A673 (cell line): ENCODE data around the gene F7. TPM values are rescaled to one million over a fixed set of nuclear protein-coding genes. Genes with fewer than 3 reads are reported as not detected.
"Not testable (repeated sequence)": the region's sequence is repeated elsewhere in the genome, so short reads cannot be mapped to it uniquely, and the experiment has no call there.

Experiments used
- Bru-seq: library from RNA; stranded (reverse); fragments of 400-500 nt; gene quantifications from one replicate; lab custom pipeline; 2021; lab: Mats Ljungman, UMichigan
- BruChase-seq, 2 experiments: library from RNA; stranded (reverse); fragments of 400-500 nt; gene quantifications; one replicate each; lab custom pipeline; 2021; lab: Mats Ljungman, UMichigan
- BruUV-seq: library from RNA; stranded (reverse); fragments of 400-500 nt; replicated peaks from 2 replicates; lab custom pipeline; 2021; lab: Mats Ljungman, UMichigan
- CTCF ChIA-PET: fragments of 300-600 bp; sonication (Branson Sonifier 250); formaldehyde crosslinking; loops from one replicate; lab custom pipeline; 2022; ENCODE audit warnings: antibody characterized with exemption; lab: Charles Lee
- POLR2A ChIA-PET: fragments of 300-600 bp; sonication (Branson Sonifier 250); formaldehyde crosslinking; loops from one replicate; lab custom pipeline; 2022; ENCODE audit warnings: antibody characterized with exemption; ENCODE audit not compliant: low non-redundant PET; lab: Charles Lee
- DNase-seq: peaks from one replicate; pipeline ENCODE4 v3.0.0-alpha.2; 2015; ENCODE audit warnings: low spot score
- H3K27ac ChIP-seq: fragments of 200-600 bp; sonication (generic); 2 replicates; pipeline ENCODE4 v1.5.1; 2016; ENCODE audit warnings: mixed run types, low read depth, mild to moderate bottlenecking, mixed read lengths, antibody characterized with exemption, low read length; ENCODE audit not compliant: poor library complexity, severe bottlenecking
- H3K27me3 ChIP-seq: fragments of 200-600 bp; sonication (generic); replicated peaks from 2 replicates; pipeline ENCODE4 v1.6.1; 2017; ENCODE audit warnings: mixed run types, low read depth, mild to moderate bottlenecking, mixed read lengths, antibody characterized with exemption, low read length; ENCODE audit not compliant: insufficient read depth, poor library complexity
- H3K36me3 ChIP-seq: fragments of 200-600 bp; sonication (generic); 2 replicates; pipeline ENCODE4 v1.6.1; 2016; ENCODE audit warnings: mixed run types, mild to moderate bottlenecking, mixed read lengths, antibody characterized with exemption, low read length; ENCODE audit not compliant: insufficient read depth, poor library complexity, severe bottlenecking
- H3K4me1 ChIP-seq: fragments of 200-600 bp; sonication (generic); 2 replicates; pipeline ENCODE4 v1.6.1; 2017; ENCODE audit warnings: mixed run types, mild to moderate bottlenecking, mixed read lengths, antibody characterized with exemption, low read length; ENCODE audit not compliant: insufficient read depth, poor library complexity, severe bottlenecking
- H3K4me3 ChIP-seq: fragments of 200-600 bp; sonication (generic); 2 replicates; pipeline ENCODE4 v1.5.1; 2016; ENCODE audit warnings: low read depth, mixed run types, mild to moderate bottlenecking, mixed read lengths, low read length; ENCODE audit not compliant: poor library complexity, severe bottlenecking
- H3K9me3 ChIP-seq: fragments of 200-600 bp; sonication (generic); 2 replicates; pipeline ENCODE4 v1.6.1; 2016; ENCODE audit warnings: mixed run types, low read depth, mild to moderate bottlenecking, mixed read lengths, antibody characterized with exemption, low read length; ENCODE audit not compliant: poor library complexity, severe bottlenecking
- CTCF ChIP-seq: fragments of 300-800, 200-600 bp; sonication (generic); conservative IDR thresholded peaks from 2 replicates; pipeline ENCODE4 v1.5.1; 2017; ENCODE audit warnings: low read depth, mild to moderate bottlenecking, antibody characterized with exemption, low read length, moderate library complexity, mixed read lengths
- EZH2 ChIP-seq: fragments of 200-600 bp; sonication (generic); IDR thresholded peaks from 2 replicates; pipeline ENCODE4 v1.6.1; 2017; ENCODE audit warnings: borderline replicate concordance, low read depth, mild to moderate bottlenecking, mixed read lengths, antibody characterized with exemption, low read length; ENCODE audit not compliant: poor library complexity, severe bottlenecking
- intact Hi-C: fragments of 100-400 bp; cut with micrococcal nuclease; formaldehyde crosslinking; loops from one replicate; pipeline ENCODE4 v1.10.0; 2022; ENCODE audit not compliant: unreplicated experiment
- long read RNA-seq: library from polyadenylated mRNA; stranded (forward); transcript quantifications from one replicate; pipeline ENCODE4 v2.0.0, GENCODE V29; 2022
- total RNA-seq: library from RNA; stranded (reverse); gene quantifications from 2 replicates; pipeline ENCODE4 v1.2.3, GENCODE V29; 2021

F7 gene
- total RNA-seq: not detected in 2 replicates
- Bru-seq, nascent RNA: not detected
- BruChase-seq, experiment 1, labeled RNA remaining after a 2-hour chase: percentile 9 among the genes with signal in this experiment
- BruChase-seq, experiment 2, labeled RNA remaining after a 6-hour chase: not detected
- long read RNA-seq: 0 reads

- H3K9me3 ChIP-seq: no peaks in the 10 kb centered on the region
- H3K4me1 ChIP-seq: no peaks in the 10 kb centered on the region
- H3K27ac ChIP-seq: no peak within 1 kb of the TSS
- intact Hi-C loops: no loop called here
- no peak within 1 kb of the TSS for H3K4me3 ChIP-seq
- CTCF ChIA-PET: no interaction called here
- no peaks in the 10 kb centered on the region for H3K36me3 ChIP-seq
- DNase-seq: no peak
- TF ChIP-seq EZH2: no peak
- no peak for TF ChIP-seq CTCF
- peaks cover 9% of the 10 kb centered on the region for H3K27me3 ChIP-seq
- POLR2A ChIA-PET: no interaction called here
- no TSS peak for BruUV-seq
Observed at GRCh38 chr13:113105032-113105920, at the start of gene F7. TSS of gene F7 (plus strand) at chr13:113105791. CDS start at chr13:113105842, 51 bp downstream.

- Histone ChIP-seq H3K4me3 (no peak overlapping the region), H3K27ac (no peak overlapping the region), H3K4me1 (no peaks in the 10 kb centered on the region), H3K36me3 (no peaks in the 10 kb centered on the region), H3K9me3 (peaks cover 5% of the 10 kb centered on the region), H3K27me3 (peaks cover 32% of the 10 kb centered on the region)
- CTCF ChIA-PET: no interaction called here
- no TSS peak for BruUV-seq
- no peak for DNase-seq
- POLR2A ChIA-PET: no interaction called here
- TF ChIP-seq EZH2: no peak
- TF ChIP-seq CTCF: no peak
- intact Hi-C loops: no loop called here
Observed at GRCh38 chr13:113057084-113057483, 48.5 kb upstream of the F7 start.

GRCh38 chr13:113057559-113057958, 48.0 kb upstream of the F7 start:
- H3K4me3 ChIP-seq, H3K4me1 ChIP-seq, DNase-seq, POLR2A ChIA-PET, CTCF ChIA-PET, BruUV-seq, H3K36me3 ChIP-seq, H3K27ac ChIP-seq, H3K9me3 ChIP-seq, intact Hi-C loops: not testable (repeated sequence)
- H3K27me3 ChIP-seq: peaks cover 27% of the 10 kb centered on the region
